ENCODE data around the gene NUBPL.
"Not testable (repeated sequence)": the region's sequence is repeated elsewhere in the genome, so short reads cannot be mapped to it uniquely, and the experiment has no call there.

Gene NUBPL

DNA sequence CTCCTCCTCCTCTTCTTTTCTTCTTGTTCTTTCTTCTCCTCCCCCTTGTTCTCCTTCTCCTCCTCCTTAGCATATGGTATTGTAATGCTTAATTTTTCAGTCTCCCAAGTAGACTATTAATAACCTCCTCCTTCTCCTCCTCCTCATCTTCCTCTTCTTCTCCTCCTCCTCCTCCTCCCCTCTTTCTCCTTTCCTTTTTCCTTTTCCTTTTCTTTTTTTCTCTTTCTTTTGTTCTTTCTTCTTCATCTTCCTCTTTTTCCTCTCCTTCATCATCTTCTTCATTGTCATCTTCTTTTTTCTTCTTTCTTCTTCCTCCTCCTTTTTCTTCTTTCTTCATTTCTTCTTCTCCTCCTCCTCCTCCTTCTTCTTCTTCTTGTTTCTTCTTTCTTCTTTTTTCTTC, 264.3 kb downstream of the NUBPL start:
- DNase-seq, result no peak

DNA sequence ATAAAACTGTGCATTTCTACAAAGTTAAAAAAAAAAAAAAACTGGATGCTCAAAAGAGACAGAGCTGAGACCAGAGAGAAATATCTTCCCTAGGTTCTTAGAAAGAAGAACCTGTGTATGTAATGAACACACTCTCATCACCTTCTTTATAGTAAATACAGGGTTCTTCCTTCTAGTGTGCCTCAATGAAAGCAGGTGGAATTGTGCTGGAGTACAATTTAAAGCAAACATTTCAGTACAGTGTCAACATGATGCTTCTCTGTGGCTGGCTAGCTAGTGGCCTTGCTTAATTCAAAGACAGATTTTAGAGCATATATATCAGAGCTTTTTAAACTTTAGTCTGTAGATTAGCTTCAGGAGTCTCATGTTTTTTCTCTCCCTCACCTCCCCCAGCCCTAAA, 266.1 kb downstream of the NUBPL start:
- no peak for DNase-seq

DNA sequence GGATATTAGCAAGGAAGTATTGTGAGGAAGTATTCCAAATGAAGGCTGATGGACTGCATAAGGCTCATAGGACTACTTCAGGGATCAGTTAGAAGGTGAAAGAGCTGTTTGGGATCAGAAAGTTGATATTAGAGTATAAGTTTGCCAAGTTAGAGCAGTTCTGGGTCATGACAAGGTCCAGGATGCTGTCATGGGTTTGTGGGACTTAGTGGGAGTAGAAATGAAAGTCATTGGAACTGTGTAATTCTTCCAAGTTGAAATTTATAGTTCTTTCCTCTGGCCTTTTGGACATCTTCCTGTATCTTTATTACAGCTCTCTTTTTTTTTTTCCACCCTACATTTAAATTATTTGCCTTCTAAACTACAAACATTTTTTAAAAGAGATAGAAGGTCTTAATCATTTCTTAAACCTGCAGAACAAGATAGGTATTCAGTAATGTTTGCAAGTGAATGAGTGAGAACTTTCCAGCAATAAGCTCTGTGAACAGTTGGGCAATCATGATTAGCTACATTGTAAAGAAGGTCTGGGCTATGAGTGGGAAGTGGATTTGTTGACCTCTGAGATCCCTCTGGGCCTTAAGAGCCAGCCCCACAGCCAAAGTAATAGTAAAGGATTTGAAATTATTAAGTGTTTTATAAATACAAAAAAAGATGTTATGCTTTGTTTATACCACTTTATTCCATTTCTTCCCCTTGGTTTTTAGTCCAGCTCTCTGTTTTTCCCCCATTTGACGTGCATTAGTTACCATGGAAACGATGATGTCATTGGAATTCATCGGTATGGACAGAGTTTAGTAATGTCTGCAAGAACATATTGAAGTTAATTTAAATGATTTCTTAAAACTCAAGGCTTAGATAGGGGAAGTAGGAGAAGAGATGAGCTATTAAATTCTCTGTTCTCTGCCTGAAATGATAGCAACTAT, 268.0 kb downstream of the NUBPL start:
- DNase-seq, result no peak

DNA sequence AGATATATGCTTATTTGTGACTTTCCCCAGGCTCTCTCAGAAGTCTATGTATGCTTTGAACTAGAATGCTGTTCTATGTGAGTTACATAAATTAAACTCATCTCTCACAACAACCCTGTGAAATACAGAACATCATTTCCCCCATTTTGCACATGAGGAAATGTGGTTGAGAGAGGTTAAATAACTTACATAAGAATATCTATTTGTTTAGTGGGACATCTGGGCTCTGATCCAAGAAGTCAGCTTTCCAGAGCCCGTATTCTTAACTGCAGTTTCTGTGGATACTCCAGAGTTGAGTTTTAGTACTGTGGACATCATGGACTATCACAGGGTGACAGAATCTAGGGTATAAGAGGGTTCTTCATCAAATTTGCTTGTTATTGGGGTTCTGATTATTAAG, 273.4 kb downstream of the NUBPL start:
- no peak for DNase-seq

DNA sequence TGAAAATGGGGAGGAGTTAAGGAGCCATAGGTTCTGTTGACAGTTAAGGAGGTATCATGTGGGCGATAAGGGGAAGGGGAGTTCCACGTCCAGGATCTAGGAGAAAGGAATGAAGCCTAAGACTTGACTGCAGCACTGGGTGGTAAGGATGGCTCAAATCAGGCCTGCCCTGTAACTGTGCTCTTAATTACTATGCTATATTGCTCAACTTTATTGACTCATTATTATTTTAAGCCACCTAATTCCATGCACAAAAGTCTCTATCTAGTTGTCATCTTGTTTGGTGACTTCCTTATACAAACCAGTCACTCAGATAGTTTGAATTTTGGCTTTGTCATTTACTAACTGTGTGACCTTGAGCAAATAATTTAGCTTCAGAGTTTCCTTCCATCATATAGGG, 273.8 kb downstream of the NUBPL start:
- DNase-seq, result no peak

DNA sequence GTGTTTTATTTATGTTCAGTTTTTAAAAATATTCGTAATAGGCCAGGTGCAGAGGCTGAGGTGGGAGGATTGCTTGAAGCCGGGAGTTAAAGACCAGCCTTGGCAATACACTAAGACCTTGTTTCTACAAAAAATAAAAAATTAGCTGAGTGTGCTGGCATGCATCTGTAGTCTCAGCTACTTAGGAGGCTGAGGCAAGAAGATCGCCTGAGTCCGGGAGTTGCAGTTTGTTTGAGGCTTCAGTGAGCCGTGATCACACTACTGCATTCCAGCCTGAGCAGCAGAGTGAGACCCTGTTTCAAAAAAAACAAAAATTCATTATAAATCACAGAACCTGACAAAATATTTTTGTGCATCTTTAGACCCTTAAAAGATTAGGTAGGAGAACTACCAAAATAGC, 275.8 kb downstream of the NUBPL start:
- no peak for DNase-seq

DNA sequence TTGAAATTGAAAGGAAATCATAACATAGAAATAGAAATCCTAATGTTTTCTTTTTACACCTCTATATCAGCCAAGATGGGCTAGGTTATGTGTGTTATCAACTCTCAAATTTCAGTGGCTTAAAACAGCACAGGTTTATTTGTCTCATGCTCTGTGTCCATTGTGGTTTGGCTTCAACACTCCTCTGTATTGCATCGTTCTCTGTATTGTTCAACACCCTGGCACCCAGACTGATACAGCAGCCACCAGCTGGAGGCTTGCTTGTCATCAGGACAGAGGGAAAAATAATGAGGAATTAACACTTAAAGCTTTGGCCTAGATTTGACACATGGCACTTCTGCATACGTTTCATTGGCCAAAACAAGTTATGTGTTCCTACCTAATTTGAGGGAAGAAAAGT, 281.7 kb downstream of the NUBPL start:
- DNase-seq, result no peak

DNA sequence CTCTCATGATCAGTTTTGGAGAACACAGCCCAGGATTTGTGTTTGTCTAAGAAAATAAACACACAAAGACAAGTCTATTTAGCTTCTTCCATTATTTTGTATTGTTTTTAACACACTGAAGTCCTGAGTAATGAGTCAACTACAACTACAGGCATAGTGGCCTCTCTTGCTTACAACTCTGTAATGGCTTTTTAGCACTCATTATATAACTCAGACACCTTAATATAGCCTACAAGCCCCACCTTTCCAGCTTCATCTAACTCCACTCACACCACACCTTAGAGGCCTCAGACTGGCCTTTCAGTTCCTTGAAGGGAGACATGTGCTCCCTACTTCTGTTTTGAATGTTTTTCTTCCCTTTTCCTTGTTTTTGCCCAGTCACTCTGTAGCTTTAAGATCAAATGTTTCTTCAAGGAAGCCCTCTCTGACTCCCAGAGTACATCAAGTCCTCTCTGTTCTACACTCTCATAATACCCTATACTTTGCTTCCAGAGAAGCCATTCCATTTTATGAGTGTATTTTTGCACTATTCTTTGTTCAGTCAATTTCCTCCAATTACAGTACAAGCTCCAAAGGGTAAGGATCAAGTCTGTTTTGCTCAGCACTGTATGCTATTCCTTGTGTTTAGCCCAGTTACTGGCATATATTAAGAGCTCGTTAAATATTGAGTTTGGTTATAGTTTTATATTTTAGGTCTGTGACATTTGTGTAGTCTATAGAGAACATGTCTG, 282.3 kb downstream of the NUBPL start:
- DNase-seq, result no peak

DNA sequence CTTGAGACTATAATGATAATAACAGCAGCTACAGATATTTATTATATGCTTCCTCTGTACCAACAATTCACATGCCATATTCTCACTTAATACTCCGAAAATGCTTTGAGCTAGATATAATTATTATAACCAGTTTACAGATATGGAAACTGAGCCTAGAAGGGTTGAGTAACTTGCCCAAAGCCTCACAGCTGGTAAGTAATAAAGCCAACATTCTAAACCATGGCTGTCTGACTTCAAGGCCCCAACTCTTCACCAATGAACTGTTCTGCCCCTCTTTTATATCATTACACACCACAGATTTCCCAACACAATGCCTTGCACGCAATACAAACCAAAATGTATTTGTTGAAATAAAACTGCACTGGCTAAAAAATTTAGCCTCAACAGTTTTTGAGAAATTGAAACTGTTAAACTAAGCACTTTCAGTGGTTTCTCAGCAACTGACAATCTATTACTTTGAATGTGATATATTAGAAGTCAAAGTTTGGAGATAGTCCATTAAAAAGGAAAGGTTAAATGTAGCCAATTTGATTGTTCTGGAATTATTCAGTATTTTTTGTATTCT, 293.4 kb downstream of the NUBPL start:
- no peak for DNase-seq

DNA sequence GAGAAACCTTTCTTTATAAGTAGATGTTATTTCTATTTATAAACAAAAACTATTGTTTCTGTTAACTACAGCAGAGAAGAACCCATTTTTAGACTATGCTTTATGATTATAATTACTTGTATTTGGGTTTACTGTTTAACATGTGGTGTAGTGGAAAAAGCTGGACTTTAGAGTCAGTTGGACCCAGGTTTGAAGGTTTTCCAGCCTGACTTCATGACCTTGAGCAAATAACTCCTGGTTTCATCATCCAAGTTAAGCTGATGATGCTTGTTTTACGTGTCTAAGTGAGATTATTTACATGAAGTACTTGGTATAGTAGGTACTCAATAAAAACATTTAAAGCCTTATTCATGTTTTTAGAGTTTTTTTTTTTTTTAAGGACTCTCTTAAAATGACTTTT, 294.1 kb downstream of the NUBPL start:
- DNase-seq, result no peak

DNA sequence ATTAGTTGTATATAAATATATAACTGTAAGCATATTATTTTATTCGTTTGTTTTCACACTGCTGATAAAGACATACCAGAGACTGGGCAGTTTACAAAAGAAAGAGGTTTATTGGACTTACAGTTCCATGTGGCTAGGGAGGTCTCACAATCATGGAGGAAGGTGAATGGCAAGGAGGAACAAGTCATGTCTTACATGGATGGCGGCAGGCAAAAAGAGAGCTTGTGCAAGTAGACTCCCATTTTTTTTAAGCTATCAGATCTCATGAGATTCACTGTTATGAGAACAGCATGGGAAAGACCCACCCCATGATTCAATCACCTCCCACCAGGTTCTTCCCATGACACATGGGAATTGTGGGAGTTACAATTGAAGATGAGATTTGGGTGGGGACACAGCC, 294.8 kb downstream of the NUBPL start:
- DNase-seq, result not testable (repeated sequence)

DNA sequence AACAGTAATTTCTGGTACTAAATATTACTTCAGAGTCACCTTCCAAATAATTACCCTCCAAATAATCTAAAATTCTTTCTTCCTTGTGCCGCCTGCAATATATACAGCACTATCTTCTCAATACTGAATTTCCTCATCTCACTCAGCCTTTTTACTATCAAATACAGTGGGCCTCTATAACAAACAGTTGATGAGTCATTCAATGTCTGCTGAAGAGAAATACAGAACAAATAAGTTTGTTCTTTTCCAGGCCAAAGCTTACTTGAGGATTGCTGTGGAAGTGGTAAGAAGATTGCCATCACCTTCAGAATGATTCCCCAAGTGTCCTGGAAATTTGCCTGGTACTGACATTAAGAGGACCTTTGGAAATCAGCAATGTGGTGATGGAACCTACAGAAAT, 297.7 kb downstream of the NUBPL start:
- no peak for DNase-seq

DNA sequence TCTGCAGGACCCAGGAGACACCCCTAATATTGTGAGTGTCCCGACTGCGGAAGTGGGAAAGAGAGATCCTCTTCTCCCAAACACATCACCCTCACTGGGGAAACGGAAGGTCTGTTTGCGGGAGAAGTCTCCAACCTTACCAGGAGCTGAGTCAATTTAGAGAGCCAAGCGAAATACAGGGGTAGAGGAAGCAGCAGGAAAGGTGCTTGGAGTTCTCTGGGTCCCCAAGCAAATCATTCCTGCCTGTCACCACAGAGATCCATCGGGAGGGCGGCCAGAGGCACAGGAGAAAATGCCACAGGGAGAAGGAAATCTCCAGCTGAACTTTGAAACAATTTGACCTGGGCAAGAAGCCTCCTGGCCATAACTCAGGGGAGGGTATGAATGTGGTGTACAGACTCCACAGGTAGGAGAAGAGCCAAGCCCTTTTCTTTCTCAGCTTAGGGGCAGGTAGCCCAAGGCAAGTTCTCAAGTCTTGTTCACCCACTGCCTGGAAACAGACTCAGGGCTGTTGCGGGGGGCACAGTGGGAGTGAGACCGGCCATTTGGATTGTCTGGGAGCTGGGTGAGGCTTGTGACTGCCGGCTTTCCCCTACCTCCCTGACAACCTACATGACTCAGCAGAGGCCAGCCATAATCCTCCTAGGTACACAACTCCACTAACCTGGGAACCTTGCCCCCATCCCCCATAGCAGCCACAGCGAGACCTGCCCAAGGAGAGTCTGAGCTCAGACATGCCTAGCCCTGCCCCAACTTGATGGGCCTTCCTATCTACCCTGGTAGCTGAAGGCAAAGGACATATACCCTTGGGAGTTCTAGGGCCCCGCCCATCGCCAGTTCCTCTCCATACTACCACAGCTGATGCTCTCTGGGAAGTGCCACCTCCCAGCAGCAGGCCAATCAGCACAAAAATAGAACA, 304.0 kb downstream of the NUBPL start:
- no peak for DNase-seq

DNA sequence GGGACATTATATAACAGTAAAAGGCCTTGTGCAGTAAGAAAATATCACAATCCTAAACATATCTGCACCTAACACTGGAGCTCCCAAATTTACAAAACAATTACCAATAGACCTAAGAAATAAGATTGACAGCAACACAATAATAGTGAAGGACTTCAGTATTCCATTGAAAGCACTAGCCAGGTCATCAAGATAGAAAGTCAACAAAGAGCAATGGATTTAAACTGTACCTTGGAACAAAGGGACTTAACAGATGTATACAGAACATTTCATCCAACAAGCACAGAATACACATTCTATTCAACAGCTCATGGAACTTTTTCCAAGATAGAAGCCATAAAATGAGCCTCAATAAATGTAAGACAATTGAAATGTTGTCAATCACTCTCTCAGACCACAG, 306.4 kb downstream of the NUBPL start:
- DNase-seq, result no peak

DNA sequence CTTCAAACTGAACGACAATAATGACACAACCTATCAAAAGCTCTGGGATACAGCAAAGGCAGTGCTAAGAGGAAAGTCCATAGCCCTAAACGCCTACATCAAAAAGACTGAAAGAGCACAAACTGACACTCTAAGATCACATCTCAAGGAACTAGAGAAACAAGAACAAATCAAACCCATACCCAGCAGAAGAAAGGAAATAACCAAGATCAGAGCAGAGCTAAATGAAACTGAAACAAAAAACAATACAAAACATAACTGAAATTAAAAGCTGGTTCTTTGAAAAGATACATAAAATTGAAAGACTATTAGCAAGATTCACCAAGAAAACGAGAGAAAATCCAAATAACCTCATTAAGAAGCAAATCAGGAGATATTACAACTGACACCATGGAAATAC, 306.9 kb downstream of the NUBPL start:
- DNase-seq, result not testable (repeated sequence)

DNA sequence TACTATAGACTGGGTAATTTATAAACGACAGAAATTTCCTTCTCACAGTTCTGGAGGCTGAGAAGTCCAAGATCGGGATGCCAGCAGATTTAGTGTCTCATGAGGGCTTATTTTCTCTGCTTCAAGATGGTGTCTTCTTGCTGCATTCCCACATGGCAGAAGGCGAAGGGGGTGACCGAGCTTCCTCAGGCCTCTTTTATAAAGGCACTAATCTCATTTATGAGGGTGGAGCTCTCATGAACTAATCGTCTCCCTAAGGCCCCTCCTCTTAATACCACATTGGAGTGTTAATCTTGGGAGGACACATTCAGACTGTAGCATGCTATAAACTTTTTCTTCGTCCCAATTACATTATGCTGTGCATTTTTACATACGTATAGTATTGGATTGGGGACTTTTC, 315.5 kb downstream of the NUBPL start:
- no peak for DNase-seq

DNA sequence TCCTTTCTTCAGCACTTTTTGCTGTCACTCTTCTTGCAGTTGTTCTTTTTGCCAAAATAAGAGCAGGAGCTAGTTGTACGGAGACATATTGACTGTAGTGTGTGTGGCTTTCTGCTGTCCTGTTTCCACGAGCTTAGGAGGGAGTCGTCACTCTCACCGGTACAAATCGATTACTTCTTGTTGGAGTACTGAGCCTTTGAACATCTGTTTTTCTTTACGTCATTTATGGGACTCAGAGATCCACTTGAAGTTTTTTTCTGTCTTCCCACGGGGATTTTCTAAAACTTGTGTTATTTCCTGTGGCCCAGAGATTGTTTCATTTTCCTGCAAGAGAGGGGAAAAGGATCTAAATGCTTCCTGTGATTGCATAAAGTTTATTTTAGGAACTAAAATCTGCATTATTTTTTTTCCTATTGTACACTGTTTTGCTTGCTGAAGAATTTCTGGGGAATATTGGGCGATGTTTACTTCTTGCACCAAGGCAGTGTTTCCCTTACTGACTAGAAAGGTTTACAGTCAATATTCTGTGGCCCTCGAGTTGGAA, 316.1 kb downstream of the NUBPL start:
- DNase-seq, result no peak

DNA sequence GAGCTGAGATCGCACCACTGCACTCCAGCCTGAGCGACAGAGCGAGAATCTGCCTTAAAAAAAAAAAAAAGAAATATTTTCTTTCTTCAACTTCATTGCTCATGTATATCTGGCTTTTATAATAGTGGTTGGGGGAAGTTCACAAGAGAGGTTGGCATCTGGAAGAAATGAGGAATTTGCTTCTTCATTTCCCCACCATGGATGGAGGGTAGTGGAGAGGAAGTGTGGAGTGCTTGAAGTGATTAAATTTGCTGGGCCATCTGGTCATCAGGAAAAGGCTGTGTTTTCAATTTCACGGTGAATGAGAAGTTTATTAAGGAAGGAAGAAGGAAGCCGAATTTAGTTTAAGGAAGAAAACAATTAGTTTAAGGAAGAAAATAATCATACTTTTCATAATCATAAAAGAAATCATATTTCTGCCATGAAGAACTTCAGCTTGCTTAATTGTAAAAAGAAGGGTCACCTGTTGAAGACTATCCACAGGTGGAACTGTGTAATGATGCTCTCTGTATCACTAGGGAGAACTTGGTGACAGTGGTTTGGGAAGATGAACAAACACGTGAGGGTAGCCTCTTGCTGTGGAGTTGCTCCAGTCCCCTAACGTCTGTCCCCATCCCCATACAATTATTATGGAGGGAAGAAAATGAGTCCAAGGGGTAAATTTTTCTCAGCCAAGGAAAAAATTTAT, 318.6 kb downstream of the NUBPL start:
- DNase-seq, result no peak

DNA sequence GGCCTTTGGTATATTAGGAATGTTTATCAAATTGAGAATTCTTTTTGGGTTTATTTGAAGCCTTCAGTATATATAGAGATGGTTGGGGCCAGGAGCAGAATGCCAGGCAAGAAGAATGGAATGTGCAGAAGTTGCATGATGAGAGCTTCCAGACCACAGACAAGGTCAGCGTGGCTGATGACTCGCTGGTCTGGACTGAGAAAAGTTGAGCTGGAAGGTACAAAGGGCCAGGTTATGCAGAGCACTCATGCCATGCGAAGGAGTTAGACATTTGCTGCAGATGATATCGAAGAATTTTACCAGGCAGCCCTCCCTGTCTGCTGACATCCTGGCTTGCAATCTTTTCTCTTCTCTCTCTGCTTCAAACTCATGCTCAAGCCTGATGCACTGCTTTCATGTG, 319.7 kb downstream of the NUBPL start:
- no peak for DNase-seq

DNA sequence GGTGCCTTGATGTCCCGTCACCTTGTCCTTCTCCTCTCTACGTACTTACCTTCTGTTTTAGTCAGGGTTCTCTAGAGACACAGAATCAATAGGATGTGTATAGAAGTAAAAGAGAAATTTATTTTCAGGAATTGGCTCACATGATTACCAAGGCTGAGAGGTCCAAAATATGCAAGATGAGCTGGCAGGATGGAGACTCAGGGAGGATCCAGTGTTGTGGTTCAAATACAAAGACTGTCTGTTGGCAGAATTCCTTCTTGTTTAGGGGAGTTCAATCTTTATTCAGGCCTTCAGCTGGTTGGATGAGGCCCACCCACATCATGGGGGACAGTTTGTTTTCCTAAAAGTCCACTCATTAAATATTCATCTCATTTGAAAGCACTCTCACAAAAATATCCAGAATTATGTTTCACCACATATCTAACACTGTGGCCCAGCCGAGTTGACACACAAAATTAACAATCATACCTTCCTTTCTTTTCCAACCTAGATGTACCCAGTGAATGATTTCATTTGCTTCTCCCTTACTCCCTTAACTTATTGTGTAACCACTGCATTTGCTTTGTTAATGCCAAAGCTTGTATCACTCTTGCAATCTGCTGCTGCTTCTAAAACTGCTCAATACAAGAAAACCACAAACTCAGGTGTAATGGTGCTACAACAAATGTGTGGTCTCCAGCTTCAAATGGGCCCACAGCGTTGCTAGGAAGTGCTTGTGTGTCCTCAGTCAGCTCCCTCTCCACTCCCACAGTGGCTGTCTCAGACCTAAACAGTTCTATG, 320.5 kb downstream of the NUBPL start:
- DNase-seq, result no peak

DNA sequence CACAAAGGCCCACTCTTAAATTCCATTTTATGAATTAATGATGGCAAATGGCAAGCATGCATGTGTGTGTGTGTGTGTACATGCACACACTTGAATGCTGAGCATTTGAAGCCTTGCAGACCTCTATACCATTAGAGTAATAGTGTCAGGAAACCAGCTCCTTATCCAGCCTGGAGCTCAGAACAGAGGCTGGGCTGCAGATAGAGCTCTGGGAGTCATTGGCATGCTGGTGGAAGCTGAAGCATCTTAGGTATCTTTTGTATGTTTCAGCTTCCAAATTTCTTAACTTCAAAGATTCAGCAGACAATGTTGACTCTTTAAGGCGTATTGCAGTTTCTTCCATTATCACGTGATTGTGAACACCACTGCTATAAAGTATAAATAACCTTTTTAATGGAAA, 323.0 kb downstream of the NUBPL start:
- no peak for DNase-seq
